Activated CD8-positive, alpha-beta memory T cell treated with anti-CD3 and anti-CD28 coated beads, Interleukin-2, amount 10 ng/mL, durations not matched to agents 7 days and 5 days (primary cell): ENCODE results near the gene MAN1B1. TPM values are rescaled to one million over a fixed set of nuclear protein-coding genes. Genes with fewer than 3 reads are reported as not detected.

Experiments used
- ATAC-seq: fragments of 150-1000 bp; cut with Tn5 transposase; one replicate; pipeline ENCODE4 v1.10.0; 2021; ENCODE audit warnings: moderate library complexity
- CTCF ChIA-PET: fragments of 350-600 bp; sonication (Branson Sonifier 250); formaldehyde crosslinking; loops from one replicate; lab custom pipeline; 2021; ENCODE audit warnings: antibody characterized with exemption; lab: Charles Lee
- DNase-seq: peaks from one replicate; pipeline ENCODE4 v3.0.0-alpha.2; 2020
- H3K27ac Mint-ChIP-seq: one replicate; pipeline ENCODE4 v1.8.0; 2021; ENCODE audit warnings: mild to moderate bottlenecking, mixed read lengths
- H3K27me3 Mint-ChIP-seq: one replicate; pipeline ENCODE4 v1.8.0; 2021; ENCODE audit warnings: mixed read lengths
- H3K36me3 Mint-ChIP-seq: one replicate; pipeline ENCODE4 v1.8.0; 2021; ENCODE audit warnings: mild to moderate bottlenecking, mixed read lengths
- H3K4me1 Mint-ChIP-seq: one replicate; pipeline ENCODE4 v1.8.0; 2021; ENCODE audit warnings: mixed read lengths
- H3K4me3 Mint-ChIP-seq: one replicate; pipeline ENCODE4 v1.8.0; 2021; ENCODE audit warnings: mild to moderate bottlenecking, moderate library complexity, mixed read lengths
- H3K9me3 Mint-ChIP-seq: one replicate; pipeline ENCODE4 v1.8.0; 2022; ENCODE audit warnings: low read depth, mixed read lengths
- total RNA-seq, 2 experiments: library from RNA; stranded (reverse); gene quantifications; one replicate each; pipeline ENCODE4 v1.2.3, GENCODE V29; 2021

The MAN1B1 gene
- total RNA-seq, 2 experiments from 2014 or later = 43.8 to 60.6 TPM

DNA sequence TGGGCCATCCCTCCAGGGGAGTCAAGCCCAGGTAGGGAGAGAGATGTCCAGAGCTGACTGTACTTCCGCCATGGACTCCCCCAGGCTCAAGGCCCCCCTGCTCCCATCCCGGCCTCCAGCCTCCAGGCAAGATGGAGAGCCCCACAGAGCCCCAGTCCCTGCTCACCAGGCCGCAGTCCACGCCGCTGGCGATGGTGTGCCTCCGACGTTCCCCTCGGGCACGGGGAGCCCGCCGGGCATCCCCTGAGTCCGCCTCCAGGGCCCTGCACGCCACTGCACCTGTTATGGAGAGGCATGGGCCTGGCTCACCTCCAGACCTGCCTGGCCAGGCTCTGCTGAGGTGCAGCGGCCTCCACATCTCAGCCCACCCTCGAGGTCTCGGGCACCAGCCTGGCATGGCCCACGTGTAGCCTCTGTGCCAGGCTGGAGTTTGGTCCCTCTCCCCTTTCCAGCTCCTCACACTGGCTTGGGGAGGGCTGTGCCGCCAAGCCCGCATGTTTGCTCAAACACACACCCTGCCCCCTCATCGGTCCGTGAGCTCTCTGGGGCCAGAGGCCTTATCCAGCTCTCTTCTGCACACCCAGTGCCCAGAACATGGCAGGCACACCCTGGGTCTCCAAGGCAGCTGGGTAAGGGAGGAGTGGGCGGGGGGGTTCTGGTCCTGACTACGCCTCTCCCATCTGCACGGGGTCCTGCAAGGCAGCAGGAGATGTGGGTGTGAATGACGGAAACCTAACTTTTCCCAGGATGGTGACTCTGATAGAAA is 20.5 kb upstream of the MAN1B1 start:
- no peak overlapping the region for H3K4me3 Mint-ChIP-seq
- no peaks in the 10 kb centered on the region for H3K27me3 Mint-ChIP-seq
- peaks cover 20% of the 10 kb centered on the region for H3K4me1 Mint-ChIP-seq
- no peak for DNase-seq
- no peak overlapping the region for H3K27ac Mint-ChIP-seq
- CTCF ChIA-PET = interaction anchor here (1.1 to 10.2 kb wide), 15 partner anchors 9 to 249 kb away, joined by 3 to 183 read pairs (median 22); partner anchors contain the start of genes ABCA2, CLIC3, ENTPD2 and FUT7
- ATAC-seq = no peak
- peaks cover 4% of the 10 kb centered on the region for H3K36me3 Mint-ChIP-seq
- no peaks in the 10 kb centered on the region for H3K9me3 Mint-ChIP-seq

DNA sequence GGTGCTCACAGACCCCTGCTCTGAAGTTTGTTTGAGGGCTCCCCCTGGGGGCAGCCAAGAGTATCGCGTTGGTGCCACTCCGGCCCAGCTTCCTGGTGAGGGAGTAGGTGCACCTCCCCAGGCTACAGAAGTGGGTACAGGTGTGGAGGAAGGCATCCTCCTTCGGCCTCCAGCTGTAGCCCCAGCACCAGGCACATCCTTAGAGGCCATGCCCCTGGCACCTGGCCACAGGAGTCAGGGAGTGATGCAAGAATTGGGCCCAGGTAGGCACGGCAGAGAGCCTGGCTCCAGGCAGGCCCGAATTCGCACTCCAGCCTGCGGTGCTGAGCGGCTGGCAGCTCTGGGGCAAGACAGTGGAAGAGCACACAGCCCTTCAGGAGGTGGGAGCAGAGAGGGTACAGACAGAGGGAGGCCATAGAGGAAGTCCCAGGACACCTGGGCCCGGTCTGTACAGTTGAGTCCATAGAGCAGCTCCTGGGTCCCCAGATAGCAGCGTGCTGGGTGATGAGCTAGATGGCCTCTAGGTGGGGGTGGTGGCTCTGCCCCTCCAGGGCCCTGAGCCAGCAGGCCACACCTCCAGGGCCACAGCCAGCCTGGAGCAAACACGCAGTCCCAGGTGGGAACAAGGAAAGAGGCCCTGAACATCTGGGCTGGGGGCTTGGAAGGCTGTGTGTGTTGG is 18.8 kb upstream of the MAN1B1 start:
- peak overlapping the region; percentile 41 for H3K4me3 Mint-ChIP-seq
- CTCF ChIA-PET = interaction anchor here (0.6 to 10.2 kb wide), 53 partner anchors 9 to 338 kb away, joined by 3 to 183 read pairs (median 5); partner anchors contain the start of genes ABCA2, AJM1, CCDC183 and CYSRT1
- H3K27ac Mint-ChIP-seq = peak overlapping the region; percentile 63
- peaks cover 28% of the 10 kb centered on the region for H3K4me1 Mint-ChIP-seq
- H3K9me3 Mint-ChIP-seq = no peaks in the 10 kb centered on the region
- DNase-seq (peak; percentile 91), ATAC-seq (peak; percentile 48)
- H3K36me3 Mint-ChIP-seq = peaks cover 4% of the 10 kb centered on the region
- H3K27me3 Mint-ChIP-seq = no peaks in the 10 kb centered on the region

GRCh38 chr9:137068539-137069507 is 18.0 kb upstream of the MAN1B1 start:
- Mint-ChIP-seq H3K4me3 (peak overlapping the region; percentile 61), H3K4me1 (peaks cover 29% of the 10 kb centered on the region), H3K27ac (peak overlapping the region; percentile 24), H3K36me3 (peaks cover 4% of the 10 kb centered on the region), H3K9me3 (no peaks in the 10 kb centered on the region), H3K27me3 (no peaks in the 10 kb centered on the region)
- no peak for ATAC-seq
- CTCF ChIA-PET = interaction anchor here (0.7 to 10.2 kb wide), 41 partner anchors 8 to 397 kb away, joined by 3 to 183 read pairs (median 5); partner anchors contain the start of genes ABCA2, AJM1, CYSRT1 and DPP7
- DNase-seq = no peak

GRCh38 chr9:137069508-137070091 is 17.2 kb upstream of the MAN1B1 start:
- H3K9me3 Mint-ChIP-seq = no peaks in the 10 kb centered on the region
- CTCF ChIA-PET = interaction anchor here (0.6 to 10.2 kb wide), 20 partner anchors 12 to 398 kb away, joined by 3 to 183 read pairs (median 8); partner anchors contain the start of genes ABCA2, AJM1, FUT7 and MAN1B1
- ATAC-seq = peak; percentile 10
- peak overlapping the region; percentile 61 for H3K4me3 Mint-ChIP-seq
- no peaks in the 10 kb centered on the region for H3K27me3 Mint-ChIP-seq
- no peak for DNase-seq
- H3K4me1 Mint-ChIP-seq = peaks cover 27% of the 10 kb centered on the region
- peaks cover 1% of the 10 kb centered on the region for H3K36me3 Mint-ChIP-seq
- peak overlapping the region; percentile 28 for H3K27ac Mint-ChIP-seq

- no peaks in the 10 kb centered on the region for H3K9me3 Mint-ChIP-seq
- H3K27ac Mint-ChIP-seq = peak within 1 kb of the TSS; percentile 83
- DNase-seq (peak; percentile 93), ATAC-seq (peak; percentile 91)
- H3K4me1 Mint-ChIP-seq = peaks cover 27% of the 10 kb centered on the region
- no peaks in the 10 kb centered on the region for H3K27me3 Mint-ChIP-seq
- H3K4me3 Mint-ChIP-seq = peak within 1 kb of the TSS; percentile 78
- CTCF ChIA-PET = interaction anchor here (0.6 to 10.2 kb wide), 20 partner anchors 12 to 399 kb away, joined by 3 to 183 read pairs (median 7); partner anchors contain the start of genes ABCA2, AJM1, FUT7 and MAN1B1
- H3K36me3 Mint-ChIP-seq = peaks cover 1% of the 10 kb centered on the region
Observed at GRCh38 chr9:137070201-137070905, 16.4 kb upstream of the MAN1B1 start, which contains the start of gene SAPCD2. SAPCD2 (minus strand) TSS chr9:137070557; CDS start chr9:137070460, 97 bp downstream.

DNA sequence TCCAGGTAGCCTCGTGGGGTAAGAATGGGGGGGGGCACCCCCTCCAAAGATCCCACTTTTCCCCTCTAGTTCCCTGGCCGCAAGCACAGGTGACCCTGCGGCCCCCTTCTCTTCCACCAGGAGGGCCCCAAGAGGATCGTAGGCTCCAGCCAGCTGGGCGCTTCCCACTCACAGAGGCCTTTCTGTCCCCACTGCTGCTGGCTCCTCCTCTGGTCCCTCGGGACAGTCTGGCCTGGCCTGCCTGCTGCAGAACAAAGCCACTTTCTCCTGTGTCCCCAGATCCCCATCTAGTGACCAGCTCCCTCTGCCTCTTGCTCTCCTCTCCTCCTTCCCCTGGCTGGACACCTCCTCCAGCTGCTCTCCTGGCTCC is 15.9 kb upstream of the MAN1B1 start:
- DNase-seq (no peak), ATAC-seq (no peak)
- no peaks in the 10 kb centered on the region for H3K27me3 Mint-ChIP-seq
- CTCF ChIA-PET = interaction anchor here (0.7 to 10.2 kb wide), 18 partner anchors 10 to 399 kb away, joined by 3 to 183 read pairs (median 7); partner anchors contain the start of genes ABCA2, AJM1, FUT7 and MAN1B1
- peak overlapping the region; percentile 83 for H3K27ac Mint-ChIP-seq
- H3K36me3 Mint-ChIP-seq = peaks cover 1% of the 10 kb centered on the region
- H3K9me3 Mint-ChIP-seq = no peaks in the 10 kb centered on the region
- peak overlapping the region; percentile 78 for H3K4me3 Mint-ChIP-seq
- peaks cover 29% of the 10 kb centered on the region for H3K4me1 Mint-ChIP-seq

DNA sequence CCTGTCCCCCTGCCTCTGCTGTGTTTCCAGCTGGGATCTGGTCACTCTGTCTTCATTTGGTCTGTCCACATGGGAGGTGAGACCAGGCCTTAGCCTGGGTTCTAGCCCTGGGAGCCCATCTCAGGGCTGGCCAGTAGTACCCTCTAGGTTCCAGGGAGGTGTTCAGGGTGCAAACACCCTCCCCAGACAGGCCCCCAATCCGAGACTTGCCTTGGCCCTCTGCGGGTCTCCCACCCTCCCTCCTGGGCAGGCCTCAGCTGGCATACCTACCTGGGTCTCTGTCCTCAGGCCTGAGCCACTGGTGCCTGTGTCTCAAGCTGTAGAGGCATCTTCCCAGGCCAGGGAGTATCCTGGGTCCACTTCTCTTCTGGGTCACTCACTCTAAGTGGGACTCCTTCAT is 15.5 kb upstream of the MAN1B1 start:
- H3K36me3 Mint-ChIP-seq = peaks cover 1% of the 10 kb centered on the region
- H3K27me3 Mint-ChIP-seq = no peaks in the 10 kb centered on the region
- DNase-seq = no peak
- CTCF ChIA-PET = interaction anchor here (1.2 to 10.2 kb wide), 14 partner anchors 11 to 344 kb away, joined by 3 to 183 read pairs (median 12); partner anchors contain the start of genes ABCA2, AJM1, FUT7 and MAN1B1
- ATAC-seq = no peak
- H3K9me3 Mint-ChIP-seq = no peaks in the 10 kb centered on the region
- peak overlapping the region; percentile 78 for H3K4me3 Mint-ChIP-seq
- peak overlapping the region; percentile 83 for H3K27ac Mint-ChIP-seq
- peaks cover 29% of the 10 kb centered on the region for H3K4me1 Mint-ChIP-seq

- DNase-seq (no peak), ATAC-seq (no peak)
- peaks cover 21% of the 10 kb centered on the region for H3K4me1 Mint-ChIP-seq
- CTCF ChIA-PET = no interaction called here
- H3K4me3 Mint-ChIP-seq = no peak overlapping the region
- H3K27me3 Mint-ChIP-seq = no peaks in the 10 kb centered on the region
- no peaks in the 10 kb centered on the region for H3K36me3 Mint-ChIP-seq
- H3K9me3 Mint-ChIP-seq = no peaks in the 10 kb centered on the region
- no peak overlapping the region for H3K27ac Mint-ChIP-seq
Observed at GRCh38 chr9:137073992-137074399, 12.8 kb upstream of the MAN1B1 start.

DNA sequence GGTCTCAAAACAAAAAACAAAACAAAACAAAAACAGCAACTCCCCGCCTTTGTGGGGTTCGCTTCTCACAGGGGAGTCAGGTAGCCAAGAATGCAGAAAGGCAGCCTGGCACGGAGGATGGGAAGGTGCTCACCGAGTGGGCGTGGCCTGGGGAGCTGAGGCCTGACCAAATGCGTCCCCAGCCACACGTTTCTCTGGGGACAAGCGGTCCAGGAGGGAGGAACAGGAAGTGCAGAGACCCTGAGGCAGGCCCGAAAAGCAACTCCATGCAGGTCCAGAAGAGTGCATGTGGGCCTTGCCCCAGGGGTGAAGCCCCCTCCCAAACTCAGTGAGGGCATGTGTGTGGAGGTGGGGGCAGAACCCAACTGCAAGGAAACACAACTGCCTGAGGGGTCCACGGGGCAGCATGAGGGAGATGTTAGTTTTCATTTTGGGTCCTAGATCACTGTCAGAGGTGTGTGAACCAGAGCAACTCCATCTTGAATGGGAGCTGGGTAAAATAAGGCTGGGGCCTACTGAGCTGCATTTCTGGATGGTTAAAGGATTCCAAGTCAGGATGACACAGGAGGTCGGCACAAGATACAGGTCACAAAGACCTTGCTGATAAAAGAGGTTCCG is 12.0 kb upstream of the MAN1B1 start:
- Mint-ChIP-seq H3K4me1 (peaks cover 26% of the 10 kb centered on the region), H3K4me3 (no peak overlapping the region), H3K27me3 (no peaks in the 10 kb centered on the region), H3K36me3 (peaks cover 3% of the 10 kb centered on the region), H3K27ac (no peak overlapping the region), H3K9me3 (no peaks in the 10 kb centered on the region)
- CTCF ChIA-PET = interaction anchor here (0.8 to 1.4 kb wide), 3 partner anchors 11 to 165 kb away, joined by 3 to 6 read pairs (median 5); partner anchors contain the start of gene NPDC1
- no peak for DNase-seq
- no peak for ATAC-seq

DNA sequence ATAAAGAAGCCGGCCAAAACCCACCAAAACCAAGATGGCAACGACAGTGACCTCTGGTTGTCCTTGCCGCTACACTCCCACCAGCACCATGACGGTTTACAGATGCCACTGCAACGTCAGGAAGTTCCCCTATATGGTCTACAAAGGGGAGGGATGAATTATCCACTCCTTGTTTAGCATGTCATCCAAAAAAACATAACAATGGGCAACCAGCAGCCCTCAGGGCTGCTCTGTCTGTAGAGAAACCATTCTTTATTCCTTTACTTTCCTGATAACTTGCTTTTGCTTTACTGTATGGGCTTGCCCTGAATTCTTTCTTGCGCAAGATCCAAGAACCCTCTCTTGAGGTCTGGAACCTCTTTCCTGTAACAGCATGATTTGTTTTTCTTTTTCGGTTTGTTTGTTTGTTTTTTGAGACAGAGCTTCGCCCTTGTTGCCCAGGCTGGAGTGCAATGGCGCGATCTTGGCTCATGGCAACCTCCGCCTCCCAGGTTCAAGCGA is 11.5 kb upstream of the MAN1B1 start:
- H3K4me1 Mint-ChIP-seq = peaks cover 29% of the 10 kb centered on the region
- no peaks in the 10 kb centered on the region for H3K27me3 Mint-ChIP-seq
- H3K4me3 Mint-ChIP-seq = no peak overlapping the region
- DNase-seq (no peak), ATAC-seq (no peak)
- no peaks in the 10 kb centered on the region for H3K9me3 Mint-ChIP-seq
- CTCF ChIA-PET = interaction anchor here (0.8 to 1.4 kb wide), 3 partner anchors 11 to 165 kb away, joined by 3 to 6 read pairs (median 5); partner anchors contain the start of gene NPDC1
- H3K36me3 Mint-ChIP-seq = peaks cover 6% of the 10 kb centered on the region
- H3K27ac Mint-ChIP-seq = no peak overlapping the region

GRCh38 chr9:137076636-137077009 is 10.2 kb upstream of the MAN1B1 start:
- peak overlapping the region; percentile 52 for H3K27ac Mint-ChIP-seq
- DNase-seq (no peak), ATAC-seq (no peak)
- peaks cover 21% of the 10 kb centered on the region for H3K4me1 Mint-ChIP-seq
- CTCF ChIA-PET = interaction anchor here (0.8 to 2.3 kb wide), 9 partner anchors 9 to 151 kb away, joined by 3 to 29 read pairs (median 6); partner anchors contain the start of genes MAN1B1, NPDC1 and RNF224
- peaks cover 7% of the 10 kb centered on the region for H3K36me3 Mint-ChIP-seq
- H3K9me3 Mint-ChIP-seq = no peaks in the 10 kb centered on the region
- H3K4me3 Mint-ChIP-seq = peak overlapping the region; percentile 62
- H3K27me3 Mint-ChIP-seq = no peaks in the 10 kb centered on the region
